ENCODE measurements around the gene NAAA. TPM values are rescaled to one million over a fixed set of nuclear protein-coding genes. Genes with fewer than 3 reads are reported as not detected.

Gene NAAA
- total RNA-seq, 1 donor from 2014 or later, result 10.7 TPM

DNA sequence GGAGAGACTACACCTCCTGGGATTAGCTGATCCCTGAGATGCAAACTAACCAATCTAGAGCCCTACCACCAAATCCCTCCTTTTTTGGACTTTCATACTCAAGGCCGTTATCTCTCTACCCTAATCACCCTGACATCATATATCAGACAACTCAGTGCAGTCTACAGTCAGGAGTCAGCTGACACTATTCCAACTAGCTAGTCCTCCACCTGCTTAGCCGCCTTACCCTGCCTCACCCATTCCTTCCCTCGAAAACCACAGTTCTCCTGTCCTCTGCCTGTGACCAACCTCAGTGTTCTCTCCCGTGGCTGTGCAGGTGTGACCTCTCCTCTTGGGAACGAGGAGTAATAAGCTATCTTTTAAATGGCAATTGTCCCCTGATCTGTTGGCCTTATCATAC is 36.7 kb downstream of the NAAA start:
- H3K9me3 Mint-ChIP-seq, result no peaks in the 10 kb centered on the region
- H3K27me3 Mint-ChIP-seq, result no peaks in the 10 kb centered on the region
- no peak overlapping the region for H3K27ac Mint-ChIP-seq
- TF ChIP-seq, protein P1, sequence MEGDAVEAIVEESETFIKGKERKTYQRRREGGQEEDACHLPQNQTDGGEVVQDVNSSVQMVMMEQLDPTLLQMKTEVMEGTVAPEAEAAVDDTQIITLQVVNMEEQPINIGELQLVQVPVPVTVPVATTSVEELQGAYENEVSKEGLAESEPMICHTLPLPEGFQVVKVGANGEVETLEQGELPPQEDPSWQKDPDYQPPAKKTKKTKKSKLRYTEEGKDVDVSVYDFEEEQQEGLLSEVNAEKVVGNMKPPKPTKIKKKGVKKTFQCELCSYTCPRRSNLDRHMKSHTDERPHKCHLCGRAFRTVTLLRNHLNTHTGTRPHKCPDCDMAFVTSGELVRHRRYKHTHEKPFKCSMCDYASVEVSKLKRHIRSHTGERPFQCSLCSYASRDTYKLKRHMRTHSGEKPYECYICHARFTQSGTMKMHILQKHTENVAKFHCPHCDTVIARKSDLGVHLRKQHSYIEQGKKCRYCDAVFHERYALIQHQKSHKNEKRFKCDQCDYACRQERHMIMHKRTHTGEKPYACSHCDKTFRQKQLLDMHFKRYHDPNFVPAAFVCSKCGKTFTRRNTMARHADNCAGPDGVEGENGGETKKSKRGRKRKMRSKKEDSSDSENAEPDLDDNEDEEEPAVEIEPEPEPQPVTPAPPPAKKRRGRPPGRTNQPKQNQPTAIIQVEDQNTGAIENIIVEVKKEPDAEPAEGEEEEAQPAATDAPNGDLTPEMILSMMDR (conservative IDR thresholded peaks at IDR 0.05), result no peak
- DNase-seq (ENCODE audit: extremely low spot score, unreplicated experiment), result no peak
- H3K4me3 Mint-ChIP-seq, result no peak overlapping the region
- no peaks in the 10 kb centered on the region for H3K4me1 Mint-ChIP-seq (ENCODE audit: unreplicated experiment)
- H3K36me3 Mint-ChIP-seq, result no peaks in the 10 kb centered on the region

GRCh38 chr4:75902352-75902751 is 38.5 kb downstream of the NAAA start, which contains the start of gene PPEF2:
PPEF2 (minus strand) TSS chr4:75902452; CDS start chr4:75896325, 6,127 bp downstream.
- TF ChIP-seq, protein P1 (conservative IDR thresholded peaks at IDR 0.05), result no peak
- Mint-ChIP-seq H3K4me1 (ENCODE audit: unreplicated experiment) (no peaks in the 10 kb centered on the region), H3K27me3 (no peaks in the 10 kb centered on the region)

DNA sequence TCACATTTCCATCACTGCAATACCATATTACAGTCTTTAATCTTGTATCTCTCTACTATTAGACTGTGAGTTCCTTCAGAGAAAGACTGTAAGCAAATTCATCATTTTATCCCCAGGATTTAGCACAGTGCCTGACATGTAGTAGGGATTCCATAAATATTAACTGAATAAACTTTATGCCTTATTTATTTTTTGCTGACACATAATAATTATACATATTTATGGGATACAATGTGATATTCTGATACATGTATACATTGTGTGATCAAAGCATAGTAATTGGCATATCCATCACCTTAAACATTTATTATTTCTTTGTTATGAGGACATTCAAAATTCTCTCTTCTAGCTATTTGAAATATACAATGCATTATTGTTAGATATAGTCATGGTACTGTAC is 42.3 kb downstream of the NAAA start:
- no peak overlapping the region for H3K4me3 Mint-ChIP-seq
- no peaks in the 10 kb centered on the region for H3K36me3 Mint-ChIP-seq
- H3K9me3 Mint-ChIP-seq, result peaks cover 3% of the 10 kb centered on the region
- no peaks in the 10 kb centered on the region for H3K4me1 Mint-ChIP-seq (ENCODE audit: unreplicated experiment)
- H3K27me3 Mint-ChIP-seq, result no peaks in the 10 kb centered on the region
- DNase-seq (ENCODE audit: extremely low spot score, unreplicated experiment), result no peak
- TF ChIP-seq, protein P1 (conservative IDR thresholded peaks at IDR 0.05), result no peak
- H3K27ac Mint-ChIP-seq, result no peak overlapping the region

More at GRCh38 chr4:75902352-75902751, 38.5 kb downstream of the NAAA start, which contains the start of gene PPEF2:
- Mint-ChIP-seq H3K9me3 (no peaks in the 10 kb centered on the region), H3K4me3 (no peak within 1 kb of the TSS), H3K27ac (no peak within 1 kb of the TSS), H3K36me3 (no peaks in the 10 kb centered on the region)
- DNase-seq (ENCODE audit: extremely low spot score, unreplicated experiment), result no peak

DNA sequence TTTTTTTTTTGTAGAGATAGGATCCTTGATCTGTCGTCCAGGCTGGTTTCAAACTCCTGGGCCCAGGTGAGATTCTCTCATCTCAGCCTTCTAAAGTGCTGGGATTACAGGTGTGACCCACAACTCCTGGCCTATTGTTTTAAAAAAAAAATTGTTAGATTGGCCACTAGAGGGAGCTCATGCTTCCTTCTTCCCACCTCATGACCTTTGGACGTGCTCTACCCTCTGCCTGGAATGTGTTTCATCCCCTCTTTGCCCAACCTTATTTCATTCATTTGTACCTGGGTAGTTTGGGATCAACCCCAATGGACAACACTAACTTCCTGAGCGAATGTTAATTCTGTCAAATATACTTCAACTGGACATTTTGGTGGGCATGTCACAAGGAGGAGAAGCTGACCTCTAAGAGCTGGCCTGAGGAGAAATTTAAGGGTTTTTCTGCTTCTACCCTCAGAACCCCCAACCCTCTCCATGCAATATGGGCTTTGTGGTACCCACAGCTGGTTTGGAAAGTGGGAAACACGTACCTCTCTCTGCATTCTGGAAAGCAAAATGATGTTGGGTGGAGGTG is 45.0 kb downstream of the NAAA start:
- Mint-ChIP-seq H3K9me3 (peaks cover 3% of the 10 kb centered on the region), H3K27me3 (peaks cover 4% of the 10 kb centered on the region), H3K36me3 (no peaks in the 10 kb centered on the region), H3K27ac (no peak overlapping the region), H3K4me1 (ENCODE audit: unreplicated experiment) (no peaks in the 10 kb centered on the region), H3K4me3 (no peak overlapping the region)
- TF ChIP-seq, protein P1 (conservative IDR thresholded peaks at IDR 0.05), result peak; percentile 83
- DNase-seq (ENCODE audit: extremely low spot score, unreplicated experiment), result no peak

DNA sequence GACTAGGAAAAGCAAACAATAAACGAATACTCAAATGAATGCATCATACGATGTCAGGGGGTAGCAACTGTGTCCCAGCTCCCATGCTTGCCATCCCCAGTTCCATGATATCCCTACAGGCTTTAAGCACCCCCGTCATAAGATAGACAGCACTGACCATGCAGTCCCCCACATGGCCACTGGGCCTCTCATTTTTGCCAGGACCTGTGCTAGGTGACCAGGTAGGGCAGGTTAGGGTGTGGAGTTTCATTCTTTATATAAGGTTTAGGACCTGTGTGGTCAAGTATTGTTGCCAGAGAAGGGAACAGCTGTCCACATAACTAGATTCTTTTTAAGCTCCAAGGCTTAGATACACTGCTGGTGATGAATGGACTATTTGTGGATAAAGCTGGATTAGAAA is 48.3 kb downstream of the NAAA start:
- Mint-ChIP-seq H3K27me3 (peaks cover 16% of the 10 kb centered on the region), H3K9me3 (peaks cover 3% of the 10 kb centered on the region), H3K27ac (no peak overlapping the region), H3K4me1 (ENCODE audit: unreplicated experiment) (no peaks in the 10 kb centered on the region), H3K4me3 (no peak overlapping the region), H3K36me3 (no peaks in the 10 kb centered on the region)
- DNase-seq (ENCODE audit: extremely low spot score, unreplicated experiment), result no peak
- TF ChIP-seq, protein P1 (conservative IDR thresholded peaks at IDR 0.05), result peak; percentile 58

Measured in type B pancreatic cell (in vitro differentiated cells).